Stimulated activated CD4-positive, alpha-beta T cell treated with anti-CD3 and anti-CD28 coated beads, Interleukin-12 subunit alpha, Interleukin-12 subunit beta, amount 100 ng/mL, for 48 hours (primary cell): ENCODE results near the gene ZBED4.

Experiments
- DNase-seq, 3 donors: peaks; one replicate each; pipeline ENCODE4 v3.0.0-alpha.2; 2020; ENCODE audit warnings: low read depth in 2 of 3, low spot score in 1 of 3

ZBED4 gene

GRCh38 chr22:49918911-49919881, 65.6 kb downstream of the ZBED4 start:
- DNase-seq: no peak

DNA sequence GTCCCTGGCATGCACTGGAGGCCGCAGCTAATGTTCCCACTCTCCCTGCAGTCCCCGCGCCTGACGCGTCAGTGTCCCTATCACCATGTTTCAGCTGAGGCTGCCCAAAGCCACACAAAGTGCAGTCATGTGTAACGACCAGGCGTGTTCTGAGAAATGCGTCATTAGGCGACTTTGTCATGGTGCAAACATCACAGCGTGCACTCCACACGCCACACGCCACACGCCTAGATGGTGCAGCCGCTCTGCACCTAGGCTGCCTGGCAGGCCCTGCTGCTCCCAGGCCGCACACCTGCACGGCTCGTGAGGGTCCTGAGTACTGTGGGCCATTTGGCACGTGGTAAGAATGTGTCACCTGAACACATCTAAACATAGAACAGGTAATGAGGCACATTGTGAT, 67.2 kb downstream of the ZBED4 start:
- DNase-seq: no peak

GRCh38 chr22:49921508-49922278, 68.0 kb downstream of the ZBED4 start:
- no peak for DNase-seq

- DNase-seq: no peak
Measured at GRCh38 chr22:49922484-49922883, 68.8 kb downstream of the ZBED4 start.

GRCh38 chr22:49922926-49923325, 69.3 kb downstream of the ZBED4 start:
- DNase-seq: no peak

GRCh38 chr22:49923445-49923844, 69.8 kb downstream of the ZBED4 start:
- no peak for DNase-seq

- no peak for DNase-seq
Measured at GRCh38 chr22:49924113-49924833, 70.6 kb downstream of the ZBED4 start.

GRCh38 chr22:49925525-49926128, 72.0 kb downstream of the ZBED4 start:
- DNase-seq: no peak

GRCh38 chr22:49926916-49927315, 73.3 kb downstream of the ZBED4 start:
- DNase-seq: no peak

GRCh38 chr22:49927483-49928184, 74.0 kb downstream of the ZBED4 start:
- DNase-seq: no peak

- no peak for DNase-seq
Measured at GRCh38 chr22:49928185-49928495, 74.5 kb downstream of the ZBED4 start.

DNA sequence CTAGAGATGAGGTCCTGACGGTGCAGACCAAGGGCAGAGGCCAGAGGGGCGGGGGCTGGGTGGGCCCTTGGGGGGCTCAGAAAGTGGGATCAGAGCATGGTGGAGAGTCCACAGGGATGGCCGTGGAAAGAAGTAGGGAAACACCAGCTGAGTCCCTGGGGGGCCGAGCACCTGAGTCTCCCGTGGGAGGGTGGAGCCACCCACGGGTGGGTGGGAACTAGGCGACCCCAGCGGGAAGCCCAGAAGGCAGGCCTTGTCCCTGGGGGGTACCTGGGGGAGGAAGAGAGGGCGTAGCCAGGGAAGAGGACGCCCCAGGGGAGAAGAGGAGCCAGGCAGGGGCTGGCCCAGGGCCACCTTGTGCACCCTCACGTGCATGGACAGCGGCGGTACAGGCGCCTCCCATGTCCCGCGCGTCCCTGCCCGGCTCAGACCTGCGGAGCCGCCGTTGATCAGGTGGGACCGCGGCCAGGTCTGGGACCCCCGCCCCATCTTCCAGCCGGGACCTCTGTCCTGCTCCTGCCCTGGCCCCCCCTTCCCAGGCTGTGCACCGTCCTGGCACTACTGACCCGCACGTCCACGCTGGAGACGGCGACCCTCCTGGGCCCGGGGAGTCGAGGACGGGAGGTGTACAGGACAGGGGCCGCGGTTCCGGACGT, 75.0 kb downstream of the ZBED4 start:
- DNase-seq: no peak

GRCh38 chr22:49929211-49929979, 75.8 kb downstream of the ZBED4 start:
- peak; percentile 45 to 70 (median 68) for DNase-seq

DNA sequence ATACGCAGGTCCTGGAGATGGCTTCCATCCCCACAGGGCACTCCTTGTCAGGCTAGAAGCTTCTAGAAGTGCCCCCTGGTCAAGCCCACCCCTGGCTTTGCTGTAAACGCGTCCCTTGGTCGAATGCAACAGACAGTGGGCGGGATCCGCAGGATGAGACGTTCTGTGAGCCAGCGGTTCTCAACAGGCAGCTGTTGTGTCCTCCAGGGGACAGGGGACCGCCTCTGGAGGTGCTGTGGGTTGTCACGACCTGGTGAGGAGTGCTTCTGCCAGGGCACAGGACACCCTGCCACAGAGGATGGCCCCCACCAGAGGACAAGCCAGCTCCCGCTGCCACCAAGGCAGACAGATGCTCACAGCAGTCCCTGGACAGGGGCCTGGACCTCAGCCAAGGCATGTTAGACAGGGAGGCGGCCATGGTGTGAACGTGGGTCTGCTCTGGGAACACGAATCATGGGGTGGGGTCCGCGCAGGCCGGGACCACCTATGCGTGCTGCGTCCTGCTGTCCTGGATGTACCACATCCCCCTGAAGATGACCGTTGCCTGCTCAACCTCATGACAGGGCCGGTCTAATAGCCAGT, 76.4 kb downstream of the ZBED4 start:
- no peak for DNase-seq

GRCh38 chr22:49930596-49931412, 77.2 kb downstream of the ZBED4 start:
- peak in 1 of 3 donors; percentile 52 for DNase-seq

DNA sequence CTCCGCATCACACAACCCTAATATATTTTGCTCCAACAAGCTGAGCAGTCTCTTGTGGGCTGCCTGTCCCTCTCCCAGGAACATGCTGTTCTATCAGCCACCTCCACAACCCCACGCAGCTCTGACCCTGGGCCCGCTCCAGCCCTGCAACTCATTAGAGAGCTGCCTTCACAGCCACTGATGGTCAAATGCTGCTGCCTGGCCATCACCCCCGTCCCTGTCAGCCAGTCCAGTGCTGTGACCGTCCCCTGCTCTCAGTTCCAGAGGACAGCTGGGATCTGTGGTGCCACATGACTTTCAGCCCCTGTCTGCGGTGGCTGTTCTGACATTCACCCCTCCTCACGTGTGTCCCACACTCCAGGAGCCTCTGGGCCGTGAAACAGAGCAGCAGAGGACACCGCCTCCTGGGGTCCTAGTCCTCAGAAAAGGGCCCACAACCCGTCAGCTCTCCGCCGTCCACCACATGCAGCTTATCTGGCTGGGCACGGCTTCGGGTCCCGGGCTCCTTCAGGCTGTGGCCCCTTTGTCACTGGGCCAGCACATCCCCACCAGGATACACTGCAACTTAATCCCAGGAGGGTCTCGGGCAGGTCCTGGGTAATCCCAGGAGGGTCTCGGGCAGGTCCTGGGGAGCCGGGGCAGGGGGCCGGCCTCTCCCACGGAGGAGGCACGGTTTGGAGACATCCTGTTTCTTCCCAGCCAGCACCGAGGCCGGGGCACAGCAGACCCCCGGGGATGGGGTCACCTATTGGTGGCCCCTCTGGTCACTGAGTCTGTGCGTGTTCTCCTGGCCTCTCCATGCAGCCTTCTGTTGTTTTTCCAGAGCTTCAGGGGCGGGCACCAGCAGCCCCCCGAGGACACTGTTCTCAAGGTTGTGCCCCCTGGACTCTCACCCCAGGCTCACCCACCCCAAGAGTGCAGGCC, 79.9 kb downstream of the ZBED4 start:
- no peak for DNase-seq
